Hepatocyte (in vitro differentiated cells): ENCODE measurements around the gene EYS. TPM values are rescaled to one million over a fixed set of nuclear protein-coding genes. Genes with fewer than 3 reads are reported as not detected.

Experiments
- DNase-seq: peaks from one replicate; pipeline ENCODE4 v3.0.0-alpha.2; 2016; ENCODE audit warnings: low spot score
- H2AFZ ChIP-seq: fragments of 200-600 bp; sonication (generic); 2 replicates; pipeline ENCODE4 v1.6.0; 2016; ENCODE audit warnings: antibody characterized with exemption, mild to moderate bottlenecking
- H3K27ac ChIP-seq: fragments of 200-600 bp; sonication (generic); 2 replicates; pipeline ENCODE4 v1.5.1; 2016; ENCODE audit warnings: mild to moderate bottlenecking
- H3K27me3 ChIP-seq: fragments of 200-600 bp; sonication (generic); 2 replicates; pipeline ENCODE4 v1.6.1; 2016
- H3K36me3 ChIP-seq: fragments of 200-600 bp; sonication (generic); replicated peaks from 2 replicates; pipeline ENCODE4 v1.5.1; 2016; ENCODE audit warnings: low read depth; ENCODE audit not compliant: insufficient read depth
- H3K4me1 ChIP-seq: fragments of 200-600 bp; sonication (generic); 2 replicates; pipeline ENCODE4 v1.5.1; 2016; ENCODE audit warnings: mild to moderate bottlenecking, moderate library complexity; ENCODE audit not compliant: insufficient read depth
- H3K4me2 ChIP-seq: fragments of 200-600 bp; sonication (generic); 2 replicates; pipeline ENCODE4 v1.6.0; 2016
- H3K4me3 ChIP-seq: fragments of 200-600 bp; sonication (generic); 2 replicates; pipeline ENCODE4 v1.5.1; 2016; ENCODE audit warnings: mild to moderate bottlenecking
- H3K79me2 ChIP-seq: fragments of 200-600 bp; sonication (generic); 2 replicates; pipeline ENCODE4 v1.6.0; 2017; ENCODE audit warnings: mild to moderate bottlenecking
- H3K9me2 ChIP-seq: fragments of 200-600 bp; sonication (generic); replicated peaks from 2 replicates; pipeline ENCODE4 v1.6.0; 2017; ENCODE audit warnings: mild to moderate bottlenecking; ENCODE audit not compliant: insufficient read depth
- H3K9me3 ChIP-seq: fragments of 200-600 bp; sonication (generic); 2 replicates; pipeline ENCODE4 v1.5.1; 2016; ENCODE audit warnings: low read depth, mild to moderate bottlenecking
- H4K20me1 ChIP-seq: fragments of 200-600 bp; sonication (generic); 2 replicates; pipeline ENCODE4 v1.6.0; 2016; ENCODE audit warnings: mild to moderate bottlenecking; ENCODE audit not compliant: insufficient read depth, poor library complexity, severe bottlenecking
- CTCF ChIP-seq: fragments of 200-600 bp; sonication (generic); IDR thresholded peaks from 2 replicates; pipeline ENCODE4 v1.5.1; 2016; ENCODE audit warnings: antibody characterized with exemption, mild to moderate bottlenecking; ENCODE audit not compliant: poor library complexity
- EZH2 ChIP-seq: fragments of 200-600 bp; sonication (generic); IDR thresholded peaks from 2 replicates; pipeline ENCODE4 v1.6.1; 2016; ENCODE audit warnings: antibody characterized with exemption, mild to moderate bottlenecking, borderline replicate concordance
- EZH2phosphoT487 ChIP-seq: fragments of 200-600 bp; sonication (generic); IDR thresholded peaks from one replicate; pipeline ENCODE4 v1.6.1; 2018; ENCODE audit warnings: antibody characterized with exemption, mild to moderate bottlenecking, low read depth, moderate library complexity; ENCODE audit not compliant: unreplicated experiment, severe bottlenecking
- WGBS: methylation state at CpG from one replicate; pipeline ENCODE4 v1.1.6; 2016; ENCODE audit warnings: low lambda C conversion rate; ENCODE audit errors: missing lambda C conversion rate; 5-methylcytosine and 5-hydroxymethylcytosine counted together
- polyA plus RNA-seq: library from polyadenylated mRNA; unstranded; fragments of >200 nt; fragmentation: Nextera tagmentation; extraction: Ambion mirVana; gene quantifications from 2 replicates; pipeline ENCODE4 v1.2.1, GENCODE V29; 2016
- total RNA-seq: library from RNA; depleted of rRNA; stranded (reverse); fragments of >200 nt; gene quantifications from 2 replicates; pipeline ENCODE4 v1.2.3, GENCODE V29; 2014

EYS gene
- total and polyA plus RNA-seq, 2 experiments from 2014 or later = 0.57 to 0.68 TPM

- Histone ChIP-seq H3K4me3 (no peak overlapping the region), H3K27ac (no peak overlapping the region), H3K4me2 (no peak overlapping the region), H3K9me2 (no peaks in the 10 kb centered on the region), H2AFZ (no peak overlapping the region), H3K4me1 (no peaks in the 10 kb centered on the region), H3K79me2 (no peaks in the 10 kb centered on the region), H3K9me3 (no peaks in the 10 kb centered on the region), H3K27me3 (no peaks in the 10 kb centered on the region), H3K36me3 (no peaks in the 10 kb centered on the region), H4K20me1 (no peaks in the 10 kb centered on the region)
- no peak for DNase-seq
- TF ChIP-seq EZH2phosphoT487 = no peak
- TF ChIP-seq CTCF = no peak
- no peak for TF ChIP-seq EZH2
- WGBS = 75% methylated on average over 2 of the region's 2 CpGs
Observed at GRCh38 chr6:64049736-64050135, 1657.3 kb downstream of the EYS start.

- Histone ChIP-seq H3K4me1 (no peaks in the 10 kb centered on the region), H3K4me2 (no peak overlapping the region), H3K79me2 (no peaks in the 10 kb centered on the region), H3K27me3 (no peaks in the 10 kb centered on the region), H3K4me3 (no peak overlapping the region), H3K27ac (no peak overlapping the region), H3K36me3 (no peaks in the 10 kb centered on the region), H3K9me2 (no peaks in the 10 kb centered on the region), H4K20me1 (no peaks in the 10 kb centered on the region), H2AFZ (no peak overlapping the region), H3K9me3 (no peaks in the 10 kb centered on the region)
- 45% methylated on average over 1 of the region's 1 CpG for WGBS
- DNase-seq = no peak
- no peak for TF ChIP-seq EZH2
- no peak for TF ChIP-seq EZH2phosphoT487
- TF ChIP-seq CTCF = no peak
Observed at GRCh38 chr6:64046746-64047208, 1660.2 kb downstream of the EYS start.

GRCh38 chr6:64041373-64041772, 1665.7 kb downstream of the EYS start:
- H3K4me1 ChIP-seq = no peaks in the 10 kb centered on the region
- no peaks in the 10 kb centered on the region for H3K79me2 ChIP-seq
- H3K4me2 ChIP-seq = no peak overlapping the region
- H3K4me3 ChIP-seq = no peak overlapping the region
- H3K36me3 ChIP-seq = no peaks in the 10 kb centered on the region
- no peak overlapping the region for H2AFZ ChIP-seq
- TF ChIP-seq CTCF (no peak), EZH2 (no peak)
- no peaks in the 10 kb centered on the region for H3K9me2 ChIP-seq
- H3K9me3 ChIP-seq = no peaks in the 10 kb centered on the region
- no peak overlapping the region for H3K27ac ChIP-seq
- H3K27me3 ChIP-seq = no peaks in the 10 kb centered on the region
- no peaks in the 10 kb centered on the region for H4K20me1 ChIP-seq
- 67% methylated on average over 2 of the region's 2 CpGs for WGBS
- no peak for DNase-seq

- TF ChIP-seq EZH2 (no peak), CTCF (no peak), EZH2phosphoT487 (no peak)
- no peak for DNase-seq
- H3K4me3 ChIP-seq = no peak overlapping the region
- H4K20me1 ChIP-seq = no peaks in the 10 kb centered on the region
- H3K27ac ChIP-seq = no peak overlapping the region
- no peaks in the 10 kb centered on the region for H3K27me3 ChIP-seq
- no peak overlapping the region for H3K4me2 ChIP-seq
- H2AFZ ChIP-seq = no peak overlapping the region
- H3K36me3 ChIP-seq = no peaks in the 10 kb centered on the region
- 93% methylated on average over 1 of the region's 1 CpG for WGBS
- no peaks in the 10 kb centered on the region for H3K79me2 ChIP-seq
- peaks cover 4% of the 10 kb centered on the region for H3K4me1 ChIP-seq
- no peaks in the 10 kb centered on the region for H3K9me2 ChIP-seq
- H3K9me3 ChIP-seq = no peaks in the 10 kb centered on the region
Observed at GRCh38 chr6:64040113-64040512, 1666.9 kb downstream of the EYS start.
